Thoracic aorta endothelial cell (primary cell): ENCODE results near the gene ABCB10. TPM values are rescaled to one million over a fixed set of nuclear protein-coding genes. Genes with fewer than 3 reads are reported as not detected.

Source experiments
- small RNA-seq: library from RNA; depleted of rRNA; stranded (forward); fragments of <200 nt; gene quantifications from one replicate; pipeline ENCODE3, GENCODE V24; 2012
- total RNA-seq: library from RNA; depleted of rRNA; stranded (reverse); fragments of >200 nt; gene quantifications from 2 replicates; pipeline ENCODE4 v1.2.3, GENCODE V29; 2012

Gene ABCB10
- total RNA-seq = 28.9 and 35.5 TPM in 2 replicates

DNA sequence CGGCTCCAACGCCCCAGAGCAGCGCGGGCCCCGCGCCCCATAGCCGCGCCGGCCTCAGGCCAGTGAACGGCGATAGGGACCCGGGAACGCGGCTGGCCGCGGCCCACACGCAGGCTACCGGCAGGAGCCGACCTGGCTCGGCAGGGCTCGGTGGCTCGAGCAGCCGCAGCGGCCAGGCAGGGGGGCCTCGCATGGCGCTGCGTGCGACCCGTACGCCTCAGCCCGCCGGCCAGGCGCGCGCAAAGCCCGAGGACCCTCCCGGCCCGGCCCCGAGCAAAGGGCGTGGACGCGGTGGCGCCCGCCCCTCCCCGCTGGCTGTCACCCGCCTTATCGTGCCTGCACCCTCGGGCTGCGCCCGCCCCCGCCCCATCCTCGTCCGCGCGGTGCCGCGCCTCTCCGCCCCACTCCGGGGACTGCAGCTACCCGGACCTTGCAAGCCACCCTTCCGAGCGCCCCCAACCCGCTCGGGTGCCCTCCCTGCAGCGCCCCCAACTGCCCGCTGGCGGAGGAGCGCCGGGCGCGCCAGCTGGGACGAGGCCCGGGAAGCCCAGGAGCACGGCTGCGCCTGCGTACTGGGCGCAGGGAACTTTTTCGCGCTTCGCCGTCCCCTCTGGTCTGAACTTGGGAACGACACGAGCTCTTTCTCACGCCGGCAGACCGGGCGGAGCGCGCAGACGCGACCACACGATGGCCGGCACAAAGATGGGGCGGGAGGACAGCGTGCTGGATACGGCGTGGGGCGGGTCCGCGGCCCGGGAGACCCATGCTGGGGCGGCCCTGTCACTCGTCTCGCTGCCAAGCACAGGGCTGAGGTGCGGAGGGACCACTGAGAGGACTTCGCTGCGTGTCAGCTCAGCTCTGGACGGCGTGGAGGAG lies at the start of gene ABCB10:
Gene ABCB10, minus strand, starts transcription at position 248 of the 876 bp plus-strand sequence. Its CDS starts 55 bp downstream, at position 193.

DNA sequence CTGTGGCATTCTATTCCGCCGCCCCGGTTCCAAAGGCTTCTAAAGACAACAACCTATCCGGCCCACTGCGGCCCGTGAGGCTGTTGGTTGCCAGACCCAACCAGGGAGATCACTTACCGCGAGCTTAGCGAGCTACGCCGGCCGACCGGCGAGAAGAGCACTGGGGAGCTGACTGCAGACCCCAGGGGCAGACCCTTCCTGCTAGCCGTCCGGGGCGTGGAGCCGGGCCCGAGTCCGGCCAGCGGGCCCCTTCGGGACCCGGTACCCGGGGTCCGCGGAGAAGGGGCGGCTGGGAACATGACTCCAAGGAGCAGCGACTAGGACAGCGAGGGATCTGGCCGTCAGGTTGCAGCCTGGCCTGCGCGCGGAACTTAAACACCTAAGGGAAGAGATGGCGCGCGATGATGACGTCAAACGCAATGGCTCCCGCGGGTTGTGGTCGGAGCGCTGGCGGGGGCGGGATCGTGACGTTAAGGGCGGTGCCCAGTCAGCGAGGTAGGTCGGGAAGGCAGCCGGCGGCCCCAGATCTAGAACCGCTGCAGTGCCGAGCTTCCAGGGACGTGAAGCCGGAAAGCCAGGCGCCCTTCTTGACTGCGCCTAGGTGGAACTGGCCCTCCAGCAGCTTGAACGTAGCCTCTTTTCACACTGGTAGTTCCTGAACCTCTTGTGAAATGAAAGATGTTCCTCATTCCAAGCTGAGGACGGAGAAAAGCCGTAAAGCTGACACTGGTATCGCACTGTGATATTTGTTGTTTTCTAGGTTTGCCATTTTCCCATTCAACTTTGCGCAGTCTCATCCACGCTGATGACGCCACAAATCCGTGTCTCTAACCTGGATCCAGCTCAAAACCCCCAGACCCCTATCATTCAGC lies 50.3 kb downstream of the ABCB10 start, which contains the start of gene NUP133:
Gene NUP133, minus strand, starts transcription at position 391 of the 872 bp plus-strand sequence. Its CDS starts 92 bp downstream, at position 299.

Small RNA genes lying within 50 kb of the gene (small RNA-seq; reads per million reads assigned to genes)
- gene HMGN2P19 (not detected), gene RNA5SP78 (not detected), gene RNU4-21P (not detected)

Other genes with a start within 250 kb of the ABCB10 start
- 9.2 and 12.6 TPM in 2 replicates for gene CCSAP, start 215.7 kb downstream of the ABCB10 start, total RNA-seq
- gene ACTA1, start 124.6 kb downstream of the ABCB10 start, total RNA-seq = not detected in 2 replicates
- gene NUP133, start 50.4 kb downstream of the ABCB10 start, total RNA-seq = 50.8 and 64.0 TPM in 2 replicates
- gene TAF5L, start 67.4 kb upstream of the ABCB10 start, total RNA-seq = 24.6 and 28.4 TPM in 2 replicates
- 18.6 and 20.4 TPM in 2 replicates for gene URB2, start 67.5 kb upstream of the ABCB10 start, total RNA-seq